ENCODE measurements around the gene UBE3A. TPM values are rescaled to one million over a fixed set of nuclear protein-coding genes. Genes with fewer than 3 reads are reported as not detected.
A peak's percentile ranks its signal among the peaks of the same experiment; 100 is the strongest.

Gene UBE3A
- total RNA-seq, 1 donor, result 80.3 TPM

DNA sequence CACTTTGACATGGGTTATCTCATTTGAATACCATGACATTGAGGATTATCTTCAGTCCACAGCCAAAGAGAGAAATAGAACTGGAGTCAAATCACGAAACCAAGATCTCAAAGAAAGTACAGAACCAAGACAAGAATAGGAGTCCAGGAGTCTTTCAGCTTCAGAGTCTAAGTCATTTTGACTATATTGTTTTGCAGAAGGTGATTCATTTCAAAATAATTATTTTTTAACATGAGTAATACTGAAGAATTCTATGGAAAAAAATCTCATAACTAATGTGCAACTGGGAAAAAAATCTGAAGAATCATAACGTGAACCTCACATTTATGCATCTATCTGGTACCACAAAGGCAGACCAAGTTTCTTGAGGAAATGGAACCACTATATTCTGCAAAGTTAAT lies 60.3 kb downstream of the UBE3A start:
- DNase-seq (ENCODE audit: low read depth), result peak; percentile 52
- TF ChIP-seq, protein P1, sequence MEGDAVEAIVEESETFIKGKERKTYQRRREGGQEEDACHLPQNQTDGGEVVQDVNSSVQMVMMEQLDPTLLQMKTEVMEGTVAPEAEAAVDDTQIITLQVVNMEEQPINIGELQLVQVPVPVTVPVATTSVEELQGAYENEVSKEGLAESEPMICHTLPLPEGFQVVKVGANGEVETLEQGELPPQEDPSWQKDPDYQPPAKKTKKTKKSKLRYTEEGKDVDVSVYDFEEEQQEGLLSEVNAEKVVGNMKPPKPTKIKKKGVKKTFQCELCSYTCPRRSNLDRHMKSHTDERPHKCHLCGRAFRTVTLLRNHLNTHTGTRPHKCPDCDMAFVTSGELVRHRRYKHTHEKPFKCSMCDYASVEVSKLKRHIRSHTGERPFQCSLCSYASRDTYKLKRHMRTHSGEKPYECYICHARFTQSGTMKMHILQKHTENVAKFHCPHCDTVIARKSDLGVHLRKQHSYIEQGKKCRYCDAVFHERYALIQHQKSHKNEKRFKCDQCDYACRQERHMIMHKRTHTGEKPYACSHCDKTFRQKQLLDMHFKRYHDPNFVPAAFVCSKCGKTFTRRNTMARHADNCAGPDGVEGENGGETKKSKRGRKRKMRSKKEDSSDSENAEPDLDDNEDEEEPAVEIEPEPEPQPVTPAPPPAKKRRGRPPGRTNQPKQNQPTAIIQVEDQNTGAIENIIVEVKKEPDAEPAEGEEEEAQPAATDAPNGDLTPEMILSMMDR (IDR thresholded peaks at IDR 0.05; ENCODE audit: insufficient read depth, low read length), result no peak
- no peak overlapping the region for H3K4me3 ChIP-seq (ENCODE audit: low read depth, low read length)

DNA sequence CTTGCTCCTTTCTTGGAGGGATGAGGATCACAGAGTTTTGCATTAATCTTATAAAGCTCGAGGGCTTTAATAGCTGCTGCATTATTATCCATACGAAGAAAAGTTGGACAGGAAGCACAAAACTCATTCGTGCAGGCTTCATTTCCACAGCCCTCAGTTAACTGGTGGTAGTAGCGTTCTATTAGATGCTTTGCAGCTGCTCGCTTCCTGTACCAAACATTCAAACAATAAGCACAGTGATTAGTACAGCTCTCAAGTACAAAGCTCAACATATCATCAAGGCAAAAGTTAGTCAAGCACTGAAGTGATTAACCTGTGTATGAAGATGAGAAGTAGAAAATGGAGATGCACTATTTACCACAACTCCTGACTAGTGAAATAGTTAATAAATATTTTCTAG lies 63.3 kb downstream of the UBE3A start:
- DNase-seq (ENCODE audit: low read depth), result no peak
- TF ChIP-seq, protein P1 (IDR thresholded peaks at IDR 0.05; ENCODE audit: insufficient read depth, low read length), result no peak
- H3K4me3 ChIP-seq (ENCODE audit: low read depth, low read length), result no peak overlapping the region

DNA sequence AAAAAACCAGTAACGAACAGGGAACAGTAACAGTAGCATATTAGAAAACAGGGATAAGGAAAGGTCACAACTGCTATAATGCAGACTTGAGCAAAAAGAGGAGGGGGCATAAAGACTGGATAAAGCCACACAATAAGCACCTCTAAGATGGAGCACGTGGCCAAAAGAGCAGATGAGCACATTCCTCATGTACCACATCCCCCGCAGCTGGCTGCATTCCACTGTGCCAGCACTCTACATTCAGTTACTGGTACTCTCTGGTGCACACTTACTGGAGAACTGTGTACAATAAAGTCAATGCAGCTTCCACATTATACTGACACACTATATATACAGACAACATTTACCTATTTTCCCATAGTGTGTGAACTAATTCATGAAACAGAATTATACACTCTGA lies 64.7 kb downstream of the UBE3A start:
- no peak for DNase-seq (ENCODE audit: low read depth)
- TF ChIP-seq, protein P1 (IDR thresholded peaks at IDR 0.05; ENCODE audit: insufficient read depth, low read length), result no peak
- no peak overlapping the region for H3K4me3 ChIP-seq (ENCODE audit: low read depth, low read length)

DNA sequence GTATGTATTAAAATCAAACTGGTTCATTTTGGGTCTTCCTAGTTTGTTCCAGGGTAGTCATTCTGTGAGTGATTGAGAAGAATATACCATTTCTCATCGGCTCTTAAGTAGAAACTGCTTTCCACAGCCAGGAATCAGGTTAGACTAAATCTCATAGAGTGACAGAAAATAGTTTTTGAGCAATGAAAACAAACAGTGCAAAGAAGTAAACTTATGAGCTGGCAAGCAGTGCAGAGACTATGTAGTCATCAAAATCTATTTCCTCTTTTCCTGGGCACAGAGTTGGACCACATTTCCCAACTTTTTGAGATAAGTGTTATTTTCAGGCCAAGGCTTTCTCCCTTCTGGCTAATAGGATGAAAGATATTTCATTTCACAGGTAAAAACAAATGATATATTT lies 66.5 kb downstream of the UBE3A start:
- no peak overlapping the region for H3K4me3 ChIP-seq (ENCODE audit: low read depth, low read length)
- peak; percentile 67 for DNase-seq (ENCODE audit: low read depth)
- TF ChIP-seq, protein P1 (IDR thresholded peaks at IDR 0.05; ENCODE audit: insufficient read depth, low read length), result no peak

DNA sequence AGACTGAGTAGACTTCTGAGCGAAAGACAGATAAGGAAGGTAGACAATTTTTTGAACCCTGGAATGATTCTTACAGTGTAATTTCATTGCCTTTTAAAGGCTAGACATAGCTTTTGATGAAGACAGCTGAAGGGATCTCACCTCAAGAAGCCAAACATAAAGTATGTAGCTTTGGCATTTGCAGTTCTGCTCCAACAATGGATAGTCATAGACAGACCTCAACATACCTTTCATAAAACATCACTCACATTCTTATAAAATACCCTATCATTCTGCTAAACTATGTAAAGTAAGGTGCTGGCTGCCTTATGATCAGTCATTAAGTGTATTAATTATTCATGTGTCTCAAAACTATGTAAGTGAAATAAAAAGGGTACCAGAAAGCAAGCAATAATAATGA lies 70.0 kb downstream of the UBE3A start:
- TF ChIP-seq, protein P1 (IDR thresholded peaks at IDR 0.05; ENCODE audit: insufficient read depth, low read length), result no peak
- H3K4me3 ChIP-seq (ENCODE audit: low read depth, low read length), result no peak overlapping the region
- DNase-seq (ENCODE audit: low read depth), result no peak

DNA sequence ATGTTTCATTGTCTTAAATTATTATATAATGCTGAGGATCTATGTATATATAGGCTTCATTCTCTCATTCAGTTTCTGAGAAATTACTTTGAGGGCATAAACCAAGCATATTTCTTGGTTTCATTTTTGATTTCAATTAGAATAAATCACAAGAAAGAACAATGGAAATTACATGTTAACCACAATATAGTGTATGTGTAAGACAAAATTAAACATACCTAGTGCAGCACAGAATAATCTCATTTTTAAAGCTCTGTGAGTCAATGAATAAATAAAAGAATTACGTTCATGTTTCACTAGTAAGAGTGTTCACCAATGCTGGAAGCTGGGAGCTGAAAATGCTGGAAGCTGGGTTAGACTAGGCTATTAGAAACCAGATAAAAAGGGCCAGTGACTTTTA lies 72.8 kb downstream of the UBE3A start:
- no peak overlapping the region for H3K4me3 ChIP-seq (ENCODE audit: low read depth, low read length)
- TF ChIP-seq, protein P1 (IDR thresholded peaks at IDR 0.05; ENCODE audit: insufficient read depth, low read length), result no peak
- DNase-seq (ENCODE audit: low read depth), result no peak

DNA sequence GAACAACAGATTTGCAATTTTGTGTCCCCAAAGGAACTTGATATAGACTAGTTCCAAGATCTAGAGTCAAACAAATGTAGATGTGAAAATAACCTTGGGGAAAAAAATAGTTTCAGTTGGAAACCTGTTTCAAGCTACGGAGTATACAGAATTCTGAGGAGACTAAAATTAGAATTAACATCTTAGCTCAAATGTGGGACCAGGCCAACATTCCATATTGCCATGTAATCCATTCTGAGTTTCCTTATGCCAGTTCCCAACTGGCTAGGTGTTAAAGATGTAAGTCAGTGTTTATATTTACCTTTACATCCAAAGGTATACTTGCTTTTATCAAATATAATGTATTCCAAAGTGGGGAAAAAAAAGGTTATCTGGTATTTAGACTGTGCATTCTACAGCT lies 76.3 kb downstream of the UBE3A start:
- DNase-seq (ENCODE audit: low read depth), result peak; percentile 22
- no peak overlapping the region for H3K4me3 ChIP-seq (ENCODE audit: low read depth, low read length)
- TF ChIP-seq, protein P1 (IDR thresholded peaks at IDR 0.05; ENCODE audit: insufficient read depth, low read length), result no peak
